Vagina (tissue), 2 donors: ENCODE data around the gene GOLGA3.

Experiments used
- CTCF ChIP-seq, 3 experiments: fragments of 450-650 bp in 2 of 3; fragments of 200-600 bp in 1 of 3; sonication (generic) in 1 of 3; IDR thresholded peaks; one replicate each; pipeline ENCODE4 v1.5.1; 2017 to 2019; ENCODE audit warnings: antibody characterized with exemption in 3 of 3, mild to moderate bottlenecking in 2 of 3, moderate library complexity in 2 of 3
- POLR2A ChIP-seq, 2 donors: fragments of 450-650 bp; IDR thresholded peaks; one replicate each; pipeline ENCODE4 v1.6.1; 2017; ENCODE audit warnings: antibody characterized with exemption in 2 of 2, mild to moderate bottlenecking in 2 of 2, moderate library complexity in 2 of 2
- POLR2AphosphoS5 ChIP-seq, 2 donors: sonication (generic); formaldehyde crosslinking; IDR thresholded peaks; one replicate each; pipeline ENCODE4 v1.9.0; 2017; ENCODE audit warnings: antibody characterized with exemption in 2 of 2, mild to moderate bottlenecking in 2 of 2, low read depth in 1 of 2; ENCODE audit not compliant: insufficient read depth in 1 of 2

GRCh38 chr12:132754160-132754932 lies 74.3 kb downstream of the GOLGA3 start:
- TF ChIP-seq POLR2AphosphoS5 (IDR thresholded peaks at IDR 0.05; ENCODE audit: insufficient read depth in 1 of 2, low read depth in 1 of 2) (no peak), CTCF (IDR thresholded peaks at IDR 0.05) (no peak), POLR2A (IDR thresholded peaks at IDR 0.05) (no peak)
